Glutamatergic neuron (in vitro differentiated cells): ENCODE measurements around the gene PHACTR3. TPM values are rescaled to one million over a fixed set of nuclear protein-coding genes. Genes with fewer than 3 reads are reported as not detected.

Source experiments
- DNase-seq: peaks from one replicate; pipeline ENCODE4 v3.0.0; 2022
- H3K27ac Mint-ChIP-seq: one replicate; pipeline ENCODE4 v1.8.0; 2020; ENCODE audit warnings: mild to moderate bottlenecking, mixed read lengths, inconsistent platforms; ENCODE audit not compliant: unreplicated experiment
- H3K27me3 Mint-ChIP-seq: one replicate; pipeline ENCODE4 v1.8.0; 2020; ENCODE audit warnings: mild to moderate bottlenecking, moderate library complexity, mixed read lengths, inconsistent platforms; ENCODE audit not compliant: unreplicated experiment
- H3K36me3 Mint-ChIP-seq: one replicate; pipeline ENCODE4 v1.8.0; 2020; ENCODE audit warnings: mild to moderate bottlenecking, mixed read lengths, inconsistent platforms; ENCODE audit not compliant: unreplicated experiment
- H3K4me1 Mint-ChIP-seq: one replicate; pipeline ENCODE4 v1.8.0; 2020; ENCODE audit warnings: mild to moderate bottlenecking, low read depth, mixed read lengths, inconsistent platforms; ENCODE audit not compliant: unreplicated experiment
- H3K4me3 Mint-ChIP-seq: one replicate; pipeline ENCODE4 v1.8.0; 2020; ENCODE audit warnings: mild to moderate bottlenecking, mixed read lengths, inconsistent platforms; ENCODE audit not compliant: unreplicated experiment
- H3K9me3 Mint-ChIP-seq: one replicate; pipeline ENCODE4 v1.8.0; 2020; ENCODE audit warnings: mild to moderate bottlenecking, moderate library complexity, mixed read lengths, inconsistent platforms; ENCODE audit not compliant: unreplicated experiment
- CTCF ChIP-seq: fragments of 200-600 bp; sonication (generic); IDR thresholded peaks from one replicate; pipeline ENCODE4 v1.5.0; 2021; ENCODE audit not compliant: partially characterized antibody, unreplicated experiment
- total RNA-seq: library from RNA; stranded (reverse); fragmentation: NEBNext Ultra II Directional; extraction: Animal tissue kit (Norgen Biotek cat#: 25700); gene quantifications from one replicate; pipeline ENCODE4 v1.2.1, GENCODE V29; 2021; ENCODE audit not compliant: unreplicated experiment

PHACTR3 gene
- total RNA-seq, 1 donor from 2014 or later = 37.0 TPM

GRCh38 chr20:59778615-59779200, 174.4 kb downstream of the PHACTR3 start:
- peaks cover 26% of the 10 kb centered on the region for H3K36me3 Mint-ChIP-seq
- no peak for DNase-seq
- H3K27ac Mint-ChIP-seq = no peak overlapping the region
- H3K4me1 Mint-ChIP-seq = peaks cover 23% of the 10 kb centered on the region
- peaks cover 19% of the 10 kb centered on the region for H3K27me3 Mint-ChIP-seq
- peaks cover 9% of the 10 kb centered on the region for H3K9me3 Mint-ChIP-seq
- no peak for TF ChIP-seq CTCF
- no peak overlapping the region for H3K4me3 Mint-ChIP-seq

- Mint-ChIP-seq H3K4me1 (peaks cover 21% of the 10 kb centered on the region), H3K4me3 (no peak overlapping the region), H3K27me3 (peaks cover 20% of the 10 kb centered on the region), H3K27ac (no peak overlapping the region), H3K36me3 (peaks cover 18% of the 10 kb centered on the region), H3K9me3 (peaks cover 10% of the 10 kb centered on the region)
- TF ChIP-seq CTCF = no peak
- no peak for DNase-seq
These were observed 175.5 kb downstream of the PHACTR3 start for GRCh38 chr20:59779656-59780380.

GRCh38 chr20:59780494-59781185, 176.3 kb downstream of the PHACTR3 start:
- Mint-ChIP-seq H3K9me3 (peaks cover 10% of the 10 kb centered on the region), H3K36me3 (peaks cover 18% of the 10 kb centered on the region), H3K27ac (no peak overlapping the region), H3K4me3 (no peak overlapping the region), H3K4me1 (peaks cover 26% of the 10 kb centered on the region), H3K27me3 (peaks cover 15% of the 10 kb centered on the region)
- TF ChIP-seq CTCF = no peak
- no peak for DNase-seq

- no peak for TF ChIP-seq CTCF
- H3K27ac Mint-ChIP-seq = no peak overlapping the region
- H3K4me3 Mint-ChIP-seq = no peak overlapping the region
- peaks cover 30% of the 10 kb centered on the region for H3K4me1 Mint-ChIP-seq
- peaks cover 10% of the 10 kb centered on the region for H3K9me3 Mint-ChIP-seq
- peaks cover 15% of the 10 kb centered on the region for H3K27me3 Mint-ChIP-seq
- no peak for DNase-seq
- peaks cover 18% of the 10 kb centered on the region for H3K36me3 Mint-ChIP-seq
These were observed 176.9 kb downstream of the PHACTR3 start for GRCh38 chr20:59781226-59781625.
